ENCODE measurements around the gene MIF4GD. TPM values are rescaled to one million over a fixed set of nuclear protein-coding genes. Genes with fewer than 3 reads are reported as not detected.
A peak's percentile ranks its signal among the peaks of the same experiment; 100 is the strongest.

The MIF4GD gene
- total and polyA plus RNA-seq, 9 of the 15 experiments (the other 6 are each of a cell fraction or from before 2014, with no cell fraction given): 11.8 to 63.8 (median 28.1) TPM

- Histone ChIP-seq H3K9me3 (replicated peaks; ENCODE audit: control insufficient read depth, insufficient read depth, low read depth, low read length) (no peaks in the 10 kb centered on the region), H4K20me1 (replicated peaks; ENCODE audit: control insufficient read depth, insufficient read depth, low read length) (peaks cover 12% of the 10 kb centered on the region; the same call in 1 of the 2 replicates), H2AFZ (ENCODE audit: low read depth, low read length) (no peak overlapping the region), H3K9me1 (ENCODE audit: control insufficient read depth, insufficient read depth, low read length) (no peaks in the 10 kb centered on the region), H3K36me3 (ENCODE audit: control insufficient read depth, insufficient read depth, low read length) (peaks cover 62% of the 10 kb centered on the region), H3K4me3 (no peak overlapping the region), H3K4me1 (replicated peaks in 1 of 2; ENCODE audit: control insufficient read depth in 2 of 2, insufficient read depth in 2 of 2, low read length in 2 of 2) (peaks cover 8 to 21% of the 10 kb centered on the region in 2 experiments; a peak in 4 of 5 replicates), H3K27ac (ENCODE audit: extremely low read depth, low read depth, low read length) (no peak overlapping the region), H3K4me2 (ENCODE audit: insufficient read depth, low read length) (no peak overlapping the region), H3K79me2 (ENCODE audit: control insufficient read depth, insufficient read depth, low read length) (peaks cover 32% of the 10 kb centered on the region), H3K9ac (ENCODE audit: insufficient read depth in 1 of 2, low read depth in 2 of 2, low read length in 2 of 2) (peak overlapping the region in 1 of 2 experiments; percentile 55; a peak in 1 of 4 replicates), H3K27me3 (ENCODE audit: control insufficient read depth in 2 of 2, insufficient read depth in 2 of 2, low read length in 2 of 2) (no peaks in the 10 kb centered on the region)
- DNase-seq (ENCODE audit: extremely low read depth in 1 of 4, low spot score in 3 of 4): no peak
- no peak for ATAC-seq
- intact Hi-C loops (cut with micrococcal nuclease) (no loop called here), in situ Hi-C loops (cut with MboI) (no loop called here)
- no peak for TF ChIP-seq PTRF (tag; IDR thresholded peaks at IDR 0.05)
- TF ChIP-seq HDAC3 (IDR thresholded peaks at IDR 0.05; ENCODE audit: borderline replicate concordance, partially characterized antibody): no peak
- no peak for TF ChIP-seq FOXJ2 (tag; IDR thresholded peaks at IDR 0.05)
- TF ChIP-seq ZNF780A (CRISPR knock-in tag; IDR thresholded peaks at IDR 0.05): no peak
- TF ChIP-seq ZNF23 (CRISPR knock-in tag; IDR thresholded peaks at IDR 0.05): no peak
- no peak for TF ChIP-seq SOX6 (IDR thresholded peaks at IDR 0.05)
- no peak for TF ChIP-seq SMAD2 (IDR thresholded peaks at IDR 0.05; ENCODE audit: low read depth, low read length)
- no peak for TF ChIP-seq ZNF174 (CRISPR knock-in tag; IDR thresholded peaks at IDR 0.05)
- no peak for TF ChIP-seq MBD2 (IDR thresholded peaks at IDR 0.05; ENCODE audit: borderline replicate concordance, low read depth)
- no peak for TF ChIP-seq SMAD4 (CRISPR knock-in tag; conservative IDR thresholded peaks at IDR 0.05)
- TF ChIP-seq MAFG (tag; conservative IDR thresholded peaks at IDR 0.05): no peak
- no peak for TF ChIP-seq RUNX1 (IDR thresholded peaks at IDR 0.05; ENCODE audit: low read depth)
- no peak for TF ChIP-seq ZNF561 (CRISPR knock-in tag; conservative IDR thresholded peaks at IDR 0.05)
- TF ChIP-seq FOXM1 (IDR thresholded peaks at IDR 0.05; ENCODE audit: low read depth): no peak
- TF ChIP-seq FOXM1 (CRISPR knock-in tag; IDR thresholded peaks at IDR 0.05; ENCODE audit: low read depth): no peak
- no TSS peak for BruUV-seq (replicated peaks)
- CTCF ChIA-PET (ENCODE audit: low intra/inter-chr PET ratio): no interaction called here
- POLR2A ChIA-PET: interaction anchor here (0.6 to 6.5 kb wide), 2 partner anchors 14 to 186 kb away, joined by 3 to 85 read pairs; partner anchors contain the start of genes GGA3 and MRPS7
- FAIRE-seq: peak; percentile 49
- WGBS (ENCODE audit: insufficient coverage, low coverage, missing lambda C conversion rate): 94% methylated on average over 7 of the region's 12 CpGs
Measured at GRCh38 chr17:75246404-75246803, 24.6 kb downstream of the MIF4GD start.

Measured in K562 (cell line).